DLD1 (cell line): ENCODE results near the gene SH3TC2.

Source experiments
- in situ Hi-C: cut with HindIII; loops from 2 replicates; pipeline ENCODE4 v1.10.0; 2017; ENCODE audit warnings: low sequenced_read_pairs

Gene SH3TC2

GRCh38 chr5:148978370-148979082, 84.3 kb downstream of the SH3TC2 start:
- in situ Hi-C loops, result no loop called here

DNA sequence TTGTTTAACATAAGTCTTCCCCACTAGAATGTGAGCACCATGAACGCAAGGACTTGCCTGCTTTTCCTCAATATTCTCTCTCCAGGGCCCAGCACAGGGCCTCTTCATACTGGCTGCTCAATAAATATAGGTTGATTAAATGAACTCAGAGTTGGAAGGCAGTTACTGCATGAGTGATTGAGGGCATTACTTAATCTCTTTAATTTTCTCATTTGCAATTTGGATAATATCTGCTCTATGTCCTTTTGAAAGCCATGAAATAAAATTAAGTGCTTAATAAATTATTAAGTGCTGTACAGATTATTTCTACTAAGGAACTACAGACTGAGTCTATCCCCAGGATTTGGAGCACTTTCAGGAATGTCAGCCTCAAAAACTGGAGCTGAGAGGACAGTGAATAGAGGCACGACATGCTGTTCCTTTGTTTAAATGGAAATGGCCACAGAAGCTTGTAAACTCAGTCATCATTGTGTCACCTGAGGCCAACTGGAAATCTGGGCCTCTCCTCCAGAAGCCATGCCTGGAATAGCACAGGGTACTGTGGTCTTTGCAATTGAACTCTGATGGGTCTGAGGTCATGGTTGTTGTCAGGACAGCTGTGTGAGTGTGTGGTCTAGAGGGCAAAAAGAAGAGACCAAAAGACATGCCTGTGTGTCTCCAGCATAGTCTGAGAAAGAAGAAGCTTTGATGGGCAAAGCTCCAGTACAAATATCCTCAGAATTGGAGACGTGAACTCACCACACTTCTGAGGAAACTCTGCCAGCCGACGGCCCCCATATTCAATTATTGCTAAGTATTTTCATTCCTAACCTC, 86.1 kb downstream of the SH3TC2 start:
- in situ Hi-C loops, result no loop called here

DNA sequence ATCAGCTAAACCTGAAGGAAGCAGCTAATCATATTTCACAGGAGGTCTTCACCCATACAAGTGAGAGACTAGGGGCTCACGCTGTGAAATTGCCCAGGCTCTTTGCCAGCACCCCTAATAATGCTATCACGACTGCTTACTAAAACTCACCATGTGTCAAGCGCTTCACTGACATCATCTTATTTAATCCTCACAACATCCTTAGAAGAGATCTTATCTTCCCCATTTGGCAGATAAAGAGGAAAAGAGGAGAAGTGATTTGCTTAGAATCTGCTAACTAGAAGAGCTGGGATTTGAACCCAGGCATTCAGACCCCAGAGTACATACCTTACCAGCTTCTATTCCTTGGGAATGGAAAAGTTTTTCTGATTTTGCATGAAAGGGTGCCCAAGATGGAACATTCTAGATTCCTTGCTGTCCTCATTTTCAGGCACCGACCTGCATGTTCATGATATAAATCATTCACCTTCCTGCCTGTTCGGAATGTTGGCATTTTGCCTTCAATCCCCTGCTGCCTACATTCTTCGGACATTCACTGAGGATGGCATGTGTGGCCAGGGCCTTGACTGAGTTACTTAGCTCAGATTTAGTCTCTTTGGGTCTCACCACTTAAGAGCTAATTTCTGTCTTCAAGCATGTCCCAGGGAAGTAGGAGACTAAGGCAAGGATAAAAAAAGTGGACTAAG, 88.1 kb downstream of the SH3TC2 start:
- in situ Hi-C loops, result no loop called here

GRCh38 chr5:148973455-148973854, 89.4 kb downstream of the SH3TC2 start:
- in situ Hi-C loops, result no loop called here

DNA sequence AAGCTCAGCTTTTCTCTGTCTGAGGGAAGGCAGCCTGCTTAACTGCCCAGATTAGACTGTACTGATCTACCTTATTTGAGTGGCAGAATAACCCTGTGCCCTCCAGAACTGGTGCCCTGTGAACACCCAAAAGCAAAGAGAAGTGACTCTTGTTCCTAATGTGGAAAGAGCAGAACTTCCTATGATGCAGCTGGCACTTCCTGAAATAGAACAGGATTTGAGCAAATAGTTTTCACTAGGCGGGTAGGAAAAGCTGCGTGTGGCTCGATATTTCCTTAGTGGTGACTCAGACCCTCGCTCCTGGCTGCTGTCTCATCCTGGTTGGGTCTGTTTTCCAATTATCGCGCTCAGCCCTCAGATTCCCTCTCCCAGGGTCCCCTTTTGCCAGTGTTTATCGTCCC, 89.9 kb downstream of the SH3TC2 start:
- in situ Hi-C loops, result no loop called here

DNA sequence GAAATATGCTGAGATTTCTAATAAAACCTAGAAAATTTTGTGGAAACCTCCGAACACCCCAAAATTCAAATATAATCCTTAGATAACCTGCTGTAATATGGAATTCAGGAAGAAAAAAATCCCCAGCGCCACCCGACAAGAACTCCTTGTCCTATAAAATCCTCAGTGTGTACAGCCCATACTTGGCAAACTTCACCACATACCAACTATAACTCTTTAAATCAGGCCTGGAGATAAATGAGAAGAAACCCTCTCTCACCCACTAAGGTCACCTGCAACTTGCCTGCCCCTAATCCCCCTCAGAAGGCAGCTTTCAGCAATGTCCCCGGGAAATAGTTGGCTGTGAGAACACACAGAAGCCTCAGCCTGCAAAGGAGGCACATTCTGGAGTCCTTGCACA, 90.5 kb downstream of the SH3TC2 start:
- in situ Hi-C loops, result no loop called here

DNA sequence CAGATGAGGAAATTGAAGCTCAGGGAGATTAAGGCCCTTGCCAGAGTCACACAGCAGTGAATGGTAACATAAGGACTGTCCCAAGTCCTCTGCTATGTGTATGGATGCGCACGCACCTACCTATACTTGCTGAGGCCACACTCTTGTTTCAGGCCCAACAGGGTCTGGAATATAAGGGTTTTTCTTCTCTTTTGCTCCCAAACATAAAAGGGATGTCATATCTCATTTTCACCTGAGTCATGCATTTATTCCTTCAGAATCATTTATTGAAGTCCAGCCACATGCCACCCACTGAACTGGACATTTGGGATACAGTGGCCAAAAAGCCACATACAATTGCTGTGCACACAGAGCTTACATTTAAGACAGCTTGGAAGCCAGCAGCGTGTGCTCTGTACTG, 92.0 kb downstream of the SH3TC2 start:
- in situ Hi-C loops, result no loop called here

- in situ Hi-C loops, result no loop called here
These were observed 92.6 kb downstream of the SH3TC2 start for GRCh38 chr5:148970228-148970627.

DNA sequence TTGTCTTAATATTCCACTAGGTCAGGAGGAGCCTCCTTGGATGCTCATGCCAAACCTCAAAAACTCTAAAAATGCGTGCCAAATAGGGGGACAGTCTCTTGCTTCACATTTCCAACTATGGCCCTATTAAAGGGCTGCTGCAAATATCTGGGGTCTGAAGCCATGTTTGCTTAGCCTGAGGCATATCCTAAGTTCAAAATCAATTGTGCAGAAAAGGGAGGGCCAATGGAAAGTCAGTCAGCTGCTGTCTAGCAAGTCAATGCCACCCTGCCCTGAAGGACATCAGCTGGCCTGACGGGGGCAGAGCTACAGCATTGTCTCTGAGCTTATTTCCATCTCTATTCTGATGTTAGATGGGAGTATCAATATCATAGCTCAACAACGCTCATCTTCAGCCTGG, 93.6 kb downstream of the SH3TC2 start:
- in situ Hi-C loops, result no loop called here

DNA sequence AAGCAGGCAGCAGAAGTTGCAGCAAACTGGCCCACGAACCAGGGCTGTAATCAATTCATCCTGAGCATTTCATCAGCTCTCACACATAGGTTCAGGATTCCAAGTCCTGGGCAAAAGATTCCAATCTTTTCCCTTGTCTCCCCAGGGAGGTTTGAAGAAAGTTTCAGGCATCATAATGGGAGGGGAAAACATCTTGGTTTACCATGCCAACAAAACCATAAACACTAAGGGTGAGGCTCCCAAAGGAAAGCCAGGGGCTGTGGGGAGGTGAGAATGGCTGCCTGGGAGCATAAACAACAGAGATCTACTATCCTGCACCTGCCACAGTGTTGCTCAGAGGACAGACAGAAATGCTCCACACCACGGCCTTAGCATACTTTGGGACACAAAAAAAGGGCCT, 94.6 kb downstream of the SH3TC2 start:
- in situ Hi-C loops, result no loop called here

DNA sequence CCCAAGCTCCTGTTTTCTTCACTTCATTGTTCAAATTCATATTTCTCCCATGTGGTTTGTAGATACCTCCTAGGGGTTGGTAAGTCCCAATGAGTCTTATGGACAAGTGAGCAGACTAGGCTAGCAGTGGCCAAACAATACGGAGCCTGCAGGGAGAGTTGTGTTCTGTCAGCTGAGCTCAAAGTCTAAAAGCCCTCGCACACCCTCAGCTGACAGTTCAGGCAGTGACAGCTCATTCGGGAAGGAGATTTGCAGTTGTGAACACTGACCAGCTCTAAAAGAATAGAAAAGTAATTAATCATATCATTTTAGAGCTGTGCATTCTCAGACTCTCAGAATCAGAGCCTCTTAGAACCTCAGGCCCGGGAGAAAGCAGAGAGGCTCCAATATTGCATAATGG, 95.1 kb downstream of the SH3TC2 start:
- in situ Hi-C loops, result no loop called here

- in situ Hi-C loops, result no loop called here
These were observed 95.9 kb downstream of the SH3TC2 start for GRCh38 chr5:148966938-148967337.

DNA sequence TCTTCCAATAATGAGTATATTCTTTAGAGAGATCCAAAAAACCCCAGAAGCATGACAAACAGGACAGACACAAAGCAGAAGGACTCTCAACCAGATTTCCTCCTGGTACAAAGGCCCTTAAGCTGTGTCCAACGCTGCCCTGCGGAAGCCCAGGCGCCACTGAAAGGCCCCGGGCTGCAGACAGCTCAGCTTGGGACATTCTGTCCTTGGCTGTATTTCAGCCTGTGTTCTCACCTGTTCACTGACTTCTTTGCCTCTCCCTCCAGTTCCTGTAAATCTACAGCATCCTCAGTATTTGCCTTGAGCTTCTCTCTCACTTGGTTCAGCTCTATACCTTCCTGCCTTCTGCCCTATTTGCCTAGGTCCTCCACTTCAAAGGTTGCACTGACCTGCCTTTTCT, 96.5 kb downstream of the SH3TC2 start:
- in situ Hi-C loops, result no loop called here

GRCh38 chr5:148965511-148966265, 97.2 kb downstream of the SH3TC2 start:
- in situ Hi-C loops, result no loop called here

- in situ Hi-C loops, result no loop called here
These were observed 99.2 kb downstream of the SH3TC2 start for GRCh38 chr5:148963664-148964063.

GRCh38 chr5:148962761-148963324, 100.0 kb downstream of the SH3TC2 start:
- in situ Hi-C loops, result no loop called here

- in situ Hi-C loops, result no loop called here
These were observed 100.7 kb downstream of the SH3TC2 start for GRCh38 chr5:148962200-148962550.

DNA sequence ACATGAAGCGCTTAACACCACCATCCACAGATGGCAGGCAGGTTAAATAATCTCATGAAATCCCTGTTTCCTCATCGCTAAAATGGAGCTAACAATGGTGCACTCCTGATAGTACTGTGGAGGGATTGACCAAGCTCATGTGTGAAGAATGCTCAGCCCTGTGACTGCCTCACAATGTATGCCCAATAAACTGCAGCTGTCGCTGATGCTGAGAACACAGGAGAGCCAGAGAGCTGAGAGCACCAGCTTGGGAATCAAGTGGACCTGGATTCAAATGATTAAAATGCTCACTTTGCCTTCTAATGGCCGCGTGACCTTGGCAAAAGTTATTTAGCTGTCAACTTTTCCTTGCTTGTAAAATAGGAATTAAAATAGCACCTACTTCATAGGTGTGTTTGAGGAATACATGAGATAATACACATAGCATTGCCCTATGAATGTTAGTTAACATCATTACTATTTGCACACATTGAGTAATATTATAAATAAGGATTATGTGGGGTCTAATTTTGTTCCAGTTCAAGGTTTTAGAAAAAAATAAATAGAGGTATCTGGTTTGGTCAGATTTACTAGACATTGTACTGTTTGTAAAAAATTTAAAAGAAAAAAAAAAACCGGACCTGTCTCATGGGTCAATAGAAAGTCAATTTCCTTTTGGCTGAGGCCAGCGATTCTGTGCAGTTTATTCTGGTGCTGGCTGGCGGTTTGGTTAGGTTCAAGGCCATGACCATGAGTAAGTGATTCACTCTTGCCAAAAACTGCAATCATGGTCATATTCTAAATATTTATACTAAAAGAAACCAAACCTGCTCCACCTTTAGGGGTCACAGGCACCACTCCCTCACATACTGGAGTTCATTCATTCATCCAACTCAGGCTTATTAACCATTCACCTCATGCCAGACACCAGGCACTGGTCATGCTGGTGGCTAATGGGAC, 101.3 kb downstream of the SH3TC2 start:
- in situ Hi-C loops, result no loop called here

GRCh38 chr5:148960070-148960769, 102.6 kb downstream of the SH3TC2 start:
- in situ Hi-C loops, result no loop called here
